Neutrophil (primary cell): ENCODE results near the gene AKT3.

ENCODE experiments used
- H3K27ac ChIP-seq: fragments of 200-600 bp; sonication (generic); 2 replicates; pipeline ENCODE4 v1.5.1; 2016; ENCODE audit warnings: mild to moderate bottlenecking, moderate library complexity
- H3K27me3 ChIP-seq: fragments of 200-600 bp; sonication (generic); 2 replicates; pipeline ENCODE4 v1.6.0; 2016; ENCODE audit warnings: mild to moderate bottlenecking
- H3K36me3 ChIP-seq: fragments of 200-600 bp; sonication (generic); 2 replicates; pipeline ENCODE4 v1.5.1; 2017
- H3K4me1 ChIP-seq, 2 experiments: fragments of 200-600 bp in 1 of 2; sonication (generic) in 1 of 2; 1 replicate in 1 of 2; 2 replicates in 1 of 2; pipeline versions ENCODE4 v1.5.1 to v1.6.1; 2013 to 2016; ENCODE audit warnings: low read depth in 1 of 2, low read length in 1 of 2, mild to moderate bottlenecking in 1 of 2, moderate library complexity in 1 of 2; ENCODE audit not compliant: control insufficient read depth in 1 of 2, insufficient read depth in 1 of 2
- H3K4me3 ChIP-seq, 2 experiments: fragments of 200-600 bp in 1 of 2; sonication (generic) in 1 of 2; 1 replicate in 1 of 2; 2 replicates in 1 of 2; pipeline ENCODE4 v1.5.1; 2013 to 2016; ENCODE audit warnings: low read depth in 1 of 2, low read length in 1 of 2, mild to moderate bottlenecking in 1 of 2, moderate library complexity in 1 of 2
- H3K9me3 ChIP-seq: fragments of 200-600 bp; sonication (generic); 2 replicates; pipeline ENCODE4 v1.5.1; 2016
- TF ChIP-seq, protein P1 (sequence below): fragments of 200-600 bp; sonication (generic); IDR thresholded peaks from 2 replicates; pipeline ENCODE4 v1.5.1; 2016; ENCODE audit warnings: antibody characterized with exemption

AKT3 gene

DNA sequence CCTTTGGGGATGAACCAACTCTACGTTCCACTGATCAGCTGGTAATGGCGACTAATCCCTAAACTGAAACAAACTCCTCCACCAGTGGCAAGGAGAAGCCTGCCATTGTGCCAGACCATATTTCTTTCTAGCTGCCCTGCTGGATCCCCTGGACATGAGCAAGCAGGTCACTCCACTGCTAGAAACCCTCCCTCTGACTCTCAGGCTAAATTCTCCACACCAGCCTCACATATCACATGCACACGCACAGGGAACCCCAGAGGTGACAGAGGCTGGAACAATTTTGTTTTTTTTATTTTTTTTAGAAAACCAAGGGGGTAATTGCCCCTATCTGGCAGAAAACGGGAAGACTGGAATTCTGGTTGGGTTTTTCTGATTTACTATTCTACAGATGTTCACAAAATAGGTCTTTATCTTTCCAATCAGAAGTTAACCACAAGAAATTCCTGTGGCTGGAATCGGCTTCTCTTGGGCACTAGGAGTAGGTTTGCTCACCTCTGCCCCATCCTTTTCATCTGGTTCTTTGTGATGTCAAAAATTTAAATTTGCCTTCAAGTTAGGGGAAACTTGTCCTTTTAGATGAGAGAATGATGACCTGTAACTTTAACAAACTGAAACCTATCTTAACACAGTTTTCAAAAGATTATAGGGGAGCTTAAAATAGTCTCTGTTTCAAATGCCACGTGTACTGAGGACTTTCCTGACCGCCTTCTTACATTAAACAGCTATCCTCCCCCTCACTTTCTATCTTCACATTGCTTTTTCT lies 336.1 kb downstream of the AKT3 start:
- H3K27ac ChIP-seq = no peak overlapping the region
- H3K4me1 ChIP-seq = no peaks in the 10 kb centered on the region
- TF ChIP-seq, protein P1, sequence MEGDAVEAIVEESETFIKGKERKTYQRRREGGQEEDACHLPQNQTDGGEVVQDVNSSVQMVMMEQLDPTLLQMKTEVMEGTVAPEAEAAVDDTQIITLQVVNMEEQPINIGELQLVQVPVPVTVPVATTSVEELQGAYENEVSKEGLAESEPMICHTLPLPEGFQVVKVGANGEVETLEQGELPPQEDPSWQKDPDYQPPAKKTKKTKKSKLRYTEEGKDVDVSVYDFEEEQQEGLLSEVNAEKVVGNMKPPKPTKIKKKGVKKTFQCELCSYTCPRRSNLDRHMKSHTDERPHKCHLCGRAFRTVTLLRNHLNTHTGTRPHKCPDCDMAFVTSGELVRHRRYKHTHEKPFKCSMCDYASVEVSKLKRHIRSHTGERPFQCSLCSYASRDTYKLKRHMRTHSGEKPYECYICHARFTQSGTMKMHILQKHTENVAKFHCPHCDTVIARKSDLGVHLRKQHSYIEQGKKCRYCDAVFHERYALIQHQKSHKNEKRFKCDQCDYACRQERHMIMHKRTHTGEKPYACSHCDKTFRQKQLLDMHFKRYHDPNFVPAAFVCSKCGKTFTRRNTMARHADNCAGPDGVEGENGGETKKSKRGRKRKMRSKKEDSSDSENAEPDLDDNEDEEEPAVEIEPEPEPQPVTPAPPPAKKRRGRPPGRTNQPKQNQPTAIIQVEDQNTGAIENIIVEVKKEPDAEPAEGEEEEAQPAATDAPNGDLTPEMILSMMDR = no peak
- no peaks in the 10 kb centered on the region for H3K36me3 ChIP-seq
- H3K9me3 ChIP-seq = no peaks in the 10 kb centered on the region
- no peaks in the 10 kb centered on the region for H3K27me3 ChIP-seq
- H3K4me3 ChIP-seq = no peak overlapping the region

DNA sequence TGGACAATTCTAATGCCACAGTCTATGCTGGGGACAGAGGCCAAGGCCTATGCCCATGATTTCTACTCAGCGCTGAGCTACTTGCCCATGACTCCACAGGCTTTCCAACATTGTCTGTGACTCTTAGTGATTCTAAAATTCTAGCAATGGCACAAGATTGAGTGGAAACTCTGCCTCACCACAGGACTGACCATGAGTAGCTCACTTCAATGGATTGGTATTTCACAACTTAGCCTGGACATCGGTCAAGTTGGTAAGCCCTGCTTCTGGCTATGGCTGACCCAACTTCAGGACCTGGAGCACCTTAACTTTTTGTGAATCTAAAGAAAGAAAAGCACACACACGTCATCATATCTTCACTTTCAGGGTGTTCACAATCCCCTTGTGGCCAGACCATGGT lies 339.1 kb downstream of the AKT3 start:
- no peak overlapping the region for H3K4me3 ChIP-seq
- no peaks in the 10 kb centered on the region for H3K36me3 ChIP-seq

DNA sequence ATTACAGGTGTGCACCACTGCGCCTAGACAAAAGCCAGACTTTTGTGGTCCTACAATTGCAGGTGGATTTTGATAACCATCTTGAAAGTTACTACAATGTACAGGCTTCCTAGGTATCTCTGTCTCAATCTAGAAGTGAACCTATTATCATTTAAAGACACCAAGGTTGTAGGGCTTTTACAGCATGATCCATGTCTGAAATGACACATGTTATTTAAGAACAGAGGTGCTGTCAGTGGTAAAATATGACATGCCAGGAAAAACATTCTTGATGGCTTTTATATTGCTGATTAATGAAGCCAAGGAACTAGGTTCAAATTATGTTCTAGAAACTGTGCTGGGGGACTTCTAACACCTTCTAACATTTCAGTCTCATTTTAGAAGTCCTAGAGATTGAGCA lies 341.1 kb downstream of the AKT3 start:
- TF ChIP-seq, protein P1 = no peak
- no peak overlapping the region for H3K27ac ChIP-seq
- H3K36me3 ChIP-seq = no peaks in the 10 kb centered on the region

More for the DNA sequence above, 339.1 kb downstream of the AKT3 start:
- no peaks in the 10 kb centered on the region for H3K27me3 ChIP-seq
- H3K4me1 ChIP-seq = no peaks in the 10 kb centered on the region
- TF ChIP-seq, protein P1 = no peak
- H3K27ac ChIP-seq = no peak overlapping the region
- no peaks in the 10 kb centered on the region for H3K9me3 ChIP-seq

DNA sequence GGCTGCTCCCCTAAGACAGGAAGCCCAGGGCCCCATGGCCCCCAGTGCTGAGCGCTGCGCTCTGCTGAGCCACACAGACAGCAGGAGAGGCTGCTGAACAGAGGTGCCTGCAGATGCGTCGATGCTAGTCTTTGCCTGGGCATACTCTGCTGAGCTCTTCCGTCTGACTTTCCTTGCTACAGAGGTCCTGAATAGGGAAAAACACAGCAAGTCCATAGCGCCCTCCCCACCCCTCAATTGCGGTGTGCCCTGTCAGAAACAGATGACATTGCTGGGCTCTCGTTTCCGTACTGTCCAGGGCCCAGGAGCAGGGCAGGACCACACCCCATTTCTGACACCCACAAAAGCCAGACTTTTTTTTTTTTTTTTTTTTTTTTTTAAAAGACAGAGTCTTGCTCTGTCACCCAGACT lies 341.7 kb downstream of the AKT3 start:
- Histone ChIP-seq H3K4me3 (no peak overlapping the region), H3K9me3 (no peaks in the 10 kb centered on the region), H3K27me3 (no peaks in the 10 kb centered on the region), H3K27ac (no peak overlapping the region), H3K36me3 (no peaks in the 10 kb centered on the region), H3K4me1 (no peaks in the 10 kb centered on the region)
- TF ChIP-seq, protein P1 = no peak

More for the DNA sequence above, 341.1 kb downstream of the AKT3 start:
- Histone ChIP-seq H3K4me1 (no peaks in the 10 kb centered on the region), H3K4me3 (no peak overlapping the region), H3K9me3 (no peaks in the 10 kb centered on the region), H3K27me3 (no peaks in the 10 kb centered on the region)

DNA sequence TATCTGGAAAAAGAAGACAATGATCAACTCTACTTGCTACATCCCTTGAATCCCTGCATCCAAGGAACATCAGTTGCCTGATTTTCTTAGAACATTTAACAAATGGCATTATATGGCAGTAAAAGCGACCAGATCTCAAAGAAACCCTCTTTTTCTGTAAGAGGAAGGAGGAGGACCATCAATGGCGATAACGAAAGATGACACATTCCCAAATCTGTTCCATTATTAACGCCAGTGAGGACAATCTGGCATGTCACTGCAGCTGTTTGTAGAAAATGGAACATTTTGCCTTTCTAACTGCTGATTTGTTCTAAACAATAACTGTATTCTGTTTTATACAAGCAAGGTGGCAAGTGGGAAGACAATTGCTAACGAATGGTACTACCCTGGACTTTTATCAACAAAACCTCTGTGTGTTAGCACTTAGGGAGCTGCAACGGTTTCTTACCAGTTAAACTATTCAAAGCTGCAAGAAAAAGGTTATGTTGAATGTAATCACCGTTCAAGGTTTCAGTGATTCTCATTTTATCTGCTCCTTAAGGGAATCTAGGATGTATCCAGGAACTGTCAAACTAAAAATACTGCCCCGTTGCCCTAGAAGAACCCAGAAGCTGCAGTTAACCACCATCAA lies 342.3 kb downstream of the AKT3 start:
- Histone ChIP-seq H3K27me3 (no peaks in the 10 kb centered on the region), H3K4me3 (no peak overlapping the region), H3K36me3 (no peaks in the 10 kb centered on the region), H3K4me1 (no peaks in the 10 kb centered on the region), H3K9me3 (no peaks in the 10 kb centered on the region), H3K27ac (no peak overlapping the region)
- TF ChIP-seq, protein P1 = no peak
